T1000 (cell line): ENCODE measurements around the gene RPS6KB2.
"Not testable (repeated sequence)": the region's sequence is repeated elsewhere in the genome, so short reads cannot be mapped to it uniquely, and the experiment has no call there.

Experiments used
- DNase-seq: peaks from one replicate; lab custom pipeline; 2025; ENCODE audit warnings: mixed read lengths; lab: John Stamatoyannopoulos, UW

RPS6KB2 gene

DNA sequence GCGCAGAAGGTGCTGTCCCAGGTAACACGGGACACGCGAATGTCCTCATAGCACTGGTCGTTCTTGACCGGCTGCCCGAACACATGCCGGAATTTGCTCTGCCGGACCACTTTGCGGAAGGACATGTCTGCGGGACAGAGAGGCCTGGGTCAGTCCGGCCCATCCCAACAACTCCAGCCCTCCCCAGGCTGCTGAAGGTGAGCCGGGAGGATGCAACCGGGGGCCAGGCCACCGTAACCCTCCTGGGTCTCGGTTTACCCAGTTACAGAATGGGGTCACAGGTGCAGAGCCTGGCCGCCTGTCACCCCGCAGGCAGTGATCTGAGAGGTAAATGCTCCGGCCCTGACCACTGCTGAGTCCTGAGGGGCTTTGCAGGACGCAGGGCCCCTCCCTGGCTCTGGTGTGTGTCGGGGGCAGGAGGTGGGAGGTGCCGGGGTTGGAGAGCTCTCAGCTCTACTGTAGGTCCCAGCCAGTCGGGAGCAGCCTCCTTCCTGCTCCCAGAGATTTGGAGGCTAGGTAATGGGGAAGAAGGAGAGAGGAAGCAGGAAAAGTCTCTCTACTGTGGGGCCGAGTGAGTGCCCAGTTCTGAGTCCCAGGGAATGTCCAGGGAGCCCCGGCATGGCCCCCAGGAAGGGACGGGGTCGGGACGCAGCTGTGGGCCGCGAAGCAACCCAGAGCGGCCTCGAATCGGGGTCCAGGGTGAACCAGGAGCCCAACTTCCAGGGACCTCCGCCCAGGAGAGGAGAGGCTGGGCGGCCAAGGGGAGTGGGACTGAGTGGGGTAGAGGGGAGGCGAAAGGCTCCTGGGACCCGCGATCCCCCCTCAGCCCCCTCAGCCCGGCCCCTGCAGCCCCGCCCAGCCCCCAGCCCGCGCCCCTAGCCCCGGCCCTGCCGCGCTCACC is 14.5 kb downstream of the RPS6KB2 start:
- no peak for DNase-seq

DNA sequence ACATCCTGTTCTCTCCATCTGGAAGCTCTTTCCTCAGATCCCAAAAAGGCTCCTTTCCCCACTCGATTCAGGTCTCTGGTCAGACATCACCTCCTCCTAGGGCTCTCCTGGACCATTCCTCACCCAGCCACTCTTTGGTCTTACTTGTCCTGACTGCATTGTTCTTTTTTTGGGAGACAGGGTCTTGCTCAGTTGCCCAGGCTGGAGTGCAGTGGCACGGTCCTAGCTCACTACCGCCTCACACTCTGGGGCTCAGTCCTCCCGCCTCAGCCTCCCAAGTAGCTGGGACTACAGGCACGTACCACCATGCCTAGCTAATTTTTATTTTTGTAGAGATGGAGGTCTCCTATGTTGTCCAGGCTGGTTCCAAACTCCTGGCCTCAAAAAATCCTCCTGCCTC is 17.2 kb downstream of the RPS6KB2 start:
- no peak for DNase-seq

DNA sequence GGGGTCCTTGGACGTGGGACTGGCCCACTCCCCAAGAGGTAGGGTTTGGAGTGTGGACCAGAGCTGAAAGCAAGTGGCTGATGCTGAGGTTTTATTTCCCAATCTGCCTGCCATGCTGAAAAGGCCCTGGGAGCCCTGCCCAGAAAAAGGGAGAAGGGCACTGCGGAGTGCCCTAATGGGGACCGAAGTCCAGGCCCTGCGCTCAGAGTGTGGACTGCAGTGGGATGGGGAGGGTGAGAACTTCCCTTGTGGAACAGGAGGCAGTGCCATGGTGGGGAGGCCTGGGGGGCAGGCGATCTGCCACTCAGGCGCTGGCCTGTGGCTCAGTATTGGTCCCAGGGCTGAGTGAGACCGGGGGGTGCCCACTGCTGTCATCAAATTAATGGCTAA is 19.9 kb downstream of the RPS6KB2 start:
- no peak for DNase-seq

DNA sequence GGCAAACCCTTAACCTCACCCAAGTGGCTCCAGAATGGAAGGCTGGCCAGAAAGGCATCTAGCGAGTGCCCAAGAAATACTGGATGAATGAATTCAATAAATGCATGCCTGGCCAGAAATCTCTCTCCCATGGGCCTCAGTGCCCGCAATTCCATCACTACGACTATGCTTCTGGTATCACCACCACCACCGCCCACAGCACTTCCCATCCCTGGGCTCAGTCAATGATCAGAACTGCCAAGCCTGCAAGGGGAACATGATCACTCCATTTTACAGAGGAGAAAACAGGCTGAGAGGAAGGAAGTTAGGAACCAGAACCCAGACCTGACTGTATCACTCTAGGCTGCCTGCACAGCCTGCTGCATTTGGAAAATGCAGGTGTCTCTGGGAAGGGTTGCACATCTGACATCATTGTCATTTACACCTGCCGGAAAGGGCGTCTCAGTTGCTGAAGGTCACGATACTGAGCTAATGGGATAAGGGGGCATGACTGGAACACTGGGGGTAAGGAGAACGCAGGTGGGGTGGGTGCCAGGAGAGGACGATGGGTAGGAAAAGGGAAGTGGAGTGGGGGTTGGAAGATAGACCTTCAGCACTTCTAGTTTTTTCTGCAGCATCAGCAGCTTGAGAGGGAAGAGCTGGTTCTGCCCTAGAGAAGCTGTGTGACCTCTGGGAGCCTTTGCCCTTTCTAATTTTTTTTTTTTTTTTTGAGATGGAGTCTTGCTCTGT is 21.0 kb downstream of the RPS6KB2 start:
- no peak for DNase-seq

DNA sequence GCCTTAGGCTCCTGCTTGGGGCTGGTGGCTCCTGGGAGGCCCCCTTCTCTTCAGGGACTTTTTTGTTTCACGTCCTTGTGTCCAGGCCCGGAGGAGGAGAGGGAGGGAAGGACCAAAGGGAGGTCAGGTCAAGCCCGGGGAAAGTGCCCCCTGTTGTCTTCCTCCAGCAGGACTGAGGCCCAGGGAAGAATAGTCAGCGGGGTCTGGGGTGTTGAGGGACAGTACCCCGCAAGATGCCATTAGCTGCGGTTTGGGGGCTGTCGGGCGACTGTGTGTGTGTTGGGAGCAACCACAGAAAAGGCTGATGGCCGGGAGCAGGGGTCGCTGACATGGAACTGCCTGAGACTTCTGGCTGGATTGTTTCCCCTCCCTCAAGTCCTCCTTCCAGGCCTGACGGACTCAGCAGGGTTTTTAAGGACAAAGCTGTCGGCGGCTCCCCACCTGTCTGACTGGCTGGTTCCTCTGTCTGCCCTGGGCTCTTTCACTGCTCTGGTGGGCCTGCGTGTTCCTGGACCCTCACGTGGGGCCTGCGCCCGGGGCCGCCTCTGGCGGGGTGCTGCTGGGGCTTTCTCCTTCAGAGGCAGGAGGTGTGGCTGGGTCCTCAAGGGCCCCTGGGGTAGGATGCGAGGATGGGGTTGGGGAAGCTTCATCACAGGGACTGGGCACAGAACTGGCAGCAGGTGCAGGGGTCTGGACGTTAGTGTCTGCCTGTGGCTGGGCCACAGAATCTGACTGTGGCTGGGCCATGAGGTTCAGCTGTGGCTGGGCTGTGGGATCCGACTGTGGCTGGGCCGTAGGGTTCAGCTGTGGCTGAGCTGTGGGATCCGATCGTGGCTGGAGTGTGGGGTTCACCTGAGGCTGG is 22.7 kb downstream of the RPS6KB2 start:
- DNase-seq, result no peak

DNA sequence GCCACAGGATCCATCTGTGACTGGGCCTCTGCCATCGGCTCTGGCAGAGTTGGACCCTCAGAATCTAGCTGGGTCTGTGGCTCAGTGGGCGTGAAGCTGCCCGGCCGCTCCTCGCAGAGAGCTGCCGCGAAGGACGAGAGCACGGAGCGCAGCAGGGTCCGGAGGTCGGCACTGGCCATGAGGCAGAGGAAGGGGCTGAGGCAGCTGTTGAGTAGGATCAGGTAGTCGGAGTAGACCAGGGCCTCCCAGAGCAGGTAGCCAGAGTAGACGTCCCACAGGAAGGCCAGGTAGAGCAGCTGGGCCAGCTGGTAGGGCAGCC is 23.3 kb downstream of the RPS6KB2 start:
- DNase-seq, result no peak

DNA sequence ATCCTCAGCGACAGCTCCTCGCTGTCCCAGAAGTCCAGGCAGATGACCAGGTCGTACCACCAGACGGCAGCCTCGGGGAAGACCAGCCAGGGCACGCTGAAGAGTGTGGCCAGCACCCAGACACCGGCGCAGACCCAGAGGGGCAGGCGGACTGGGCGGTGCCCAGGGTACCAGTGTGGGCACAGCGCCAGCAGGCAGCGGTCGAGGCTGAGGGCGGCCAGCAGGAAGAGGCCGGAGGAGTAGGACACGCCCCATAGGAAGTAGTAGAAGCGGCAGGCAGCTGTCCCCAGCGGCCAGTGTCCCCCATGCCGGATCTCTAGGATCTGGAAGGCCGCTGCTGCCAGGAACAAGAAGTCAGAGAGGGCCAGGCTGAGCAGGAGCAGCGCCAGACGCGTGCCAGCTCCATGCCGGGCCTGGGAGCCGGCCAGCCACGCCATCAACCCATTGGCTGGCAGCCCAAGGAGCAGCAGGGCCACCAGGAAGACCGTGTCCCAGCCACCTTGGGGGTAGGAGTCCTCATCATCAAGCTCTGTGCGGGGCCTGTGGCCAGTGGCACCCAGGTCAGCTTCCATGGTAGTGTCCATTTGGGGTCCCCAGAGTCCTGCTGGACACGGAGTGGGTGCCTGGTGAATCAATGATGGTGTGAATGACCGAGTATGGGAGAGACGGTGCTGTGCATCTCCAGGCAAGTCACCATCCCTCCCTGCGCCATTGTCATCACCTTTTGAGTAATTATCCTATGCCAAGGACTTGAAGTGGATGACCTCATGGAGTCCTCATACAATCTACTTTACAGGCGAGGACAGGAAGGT is 24.1 kb downstream of the RPS6KB2 start, which contains the start of gene GPR152:
TSS of gene GPR152 (minus strand) at position 589 of the 812 bp plus-strand sequence. CDS start at position 584, 5 bp downstream.
- no peak for DNase-seq

DNA sequence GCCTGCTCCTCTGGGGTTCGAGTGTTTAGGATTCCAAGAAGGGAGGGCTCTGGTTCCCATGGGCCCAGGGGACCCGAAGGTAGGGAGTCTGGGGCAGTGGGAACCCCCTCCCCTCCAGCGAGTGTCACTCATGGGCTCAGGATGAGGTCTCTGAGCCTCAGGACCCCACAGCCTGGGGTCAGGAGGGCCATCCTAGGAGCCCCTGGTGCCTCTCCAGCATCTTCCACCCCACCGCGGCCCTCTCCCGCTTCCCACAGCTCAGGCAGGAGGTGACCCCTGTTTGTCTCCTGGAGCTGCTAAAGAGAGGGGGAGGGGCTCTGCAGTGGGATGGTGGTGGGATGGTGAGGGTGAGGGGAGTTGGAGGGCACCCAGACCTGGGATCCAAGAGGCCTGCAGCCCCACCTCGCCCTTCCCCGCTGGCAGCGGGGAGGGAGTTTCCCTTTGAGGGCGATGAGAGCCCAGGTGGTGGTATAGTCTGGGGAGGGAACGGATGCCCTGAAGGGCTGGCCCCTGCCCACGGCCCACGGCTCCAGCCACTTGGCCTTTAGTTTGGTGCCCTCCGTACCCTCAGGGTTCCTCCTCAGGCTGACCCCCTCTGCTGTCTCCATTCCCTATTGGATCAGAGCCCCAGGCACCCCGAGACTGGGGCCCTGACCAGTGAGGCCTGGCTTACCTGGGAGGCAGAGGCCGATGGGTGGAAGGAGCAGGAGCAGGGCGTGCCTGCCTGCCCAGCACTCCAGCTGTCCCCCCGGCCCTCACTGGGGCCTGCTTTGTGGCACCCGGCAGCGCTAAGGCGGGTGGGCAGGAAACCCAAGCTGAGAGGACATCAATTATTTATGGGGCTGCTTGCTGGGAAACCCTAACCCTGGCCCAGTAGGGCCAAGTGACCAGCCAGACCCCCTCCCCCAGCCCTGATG is 25.8 kb downstream of the RPS6KB2 start:
- no peak for DNase-seq

DNA sequence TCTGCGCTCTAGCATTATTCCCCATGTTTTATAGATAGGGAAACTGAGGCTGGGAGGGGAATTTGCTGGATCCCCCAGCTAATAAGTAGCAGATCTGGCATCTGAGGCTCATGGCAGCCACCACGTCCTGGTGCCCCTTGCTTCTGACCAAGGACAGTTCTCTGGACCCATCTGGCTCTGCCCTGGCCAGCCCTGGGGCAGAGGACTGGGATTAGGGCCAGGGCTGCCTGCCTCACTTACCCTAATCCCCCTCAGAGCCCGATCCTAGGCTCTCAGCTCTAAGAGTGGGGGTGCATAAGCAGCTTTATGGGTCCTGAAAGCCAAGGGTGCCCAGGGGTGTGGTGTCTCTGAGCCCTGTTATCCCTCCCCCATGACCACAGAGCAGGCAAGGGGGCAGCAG is 26.8 kb downstream of the RPS6KB2 start, which contains the start of gene CABP4:
TSS of gene CABP4 (plus strand) at position 301 of the 400 bp plus-strand sequence. CDS start at position 371, 70 bp downstream.
- DNase-seq, result no peak

DNA sequence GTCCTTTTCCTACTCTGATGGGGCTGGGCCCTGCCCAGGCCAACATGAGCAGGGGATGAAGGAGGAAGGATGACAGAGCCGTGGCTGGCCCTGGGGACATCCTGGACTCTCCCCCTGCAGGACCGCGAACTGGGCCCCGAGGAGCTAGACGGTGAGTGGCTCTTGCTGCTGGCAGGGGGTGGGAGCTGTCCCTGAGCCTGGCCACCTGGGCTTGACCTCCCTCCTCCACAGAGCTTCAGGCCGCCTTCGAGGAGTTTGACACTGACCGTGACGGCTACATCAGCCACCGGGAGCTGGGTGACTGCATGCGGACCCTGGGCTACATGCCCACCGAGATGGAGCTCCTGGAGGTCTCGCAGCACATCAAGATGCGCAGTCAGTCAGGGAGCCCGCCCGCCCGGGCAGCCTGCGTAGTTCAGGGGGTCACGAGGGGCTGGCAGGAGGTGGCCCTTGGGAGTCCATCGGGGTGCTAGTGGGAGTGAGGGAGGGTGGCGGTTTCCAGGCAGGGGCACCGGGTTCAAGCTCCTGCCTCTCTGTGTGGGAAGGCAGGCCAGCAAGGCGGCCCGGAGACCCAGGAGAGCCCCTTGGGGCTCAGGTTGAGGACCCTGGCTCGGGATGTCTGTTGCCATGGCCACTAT is 27.9 kb downstream of the RPS6KB2 start:
- no peak for DNase-seq

DNA sequence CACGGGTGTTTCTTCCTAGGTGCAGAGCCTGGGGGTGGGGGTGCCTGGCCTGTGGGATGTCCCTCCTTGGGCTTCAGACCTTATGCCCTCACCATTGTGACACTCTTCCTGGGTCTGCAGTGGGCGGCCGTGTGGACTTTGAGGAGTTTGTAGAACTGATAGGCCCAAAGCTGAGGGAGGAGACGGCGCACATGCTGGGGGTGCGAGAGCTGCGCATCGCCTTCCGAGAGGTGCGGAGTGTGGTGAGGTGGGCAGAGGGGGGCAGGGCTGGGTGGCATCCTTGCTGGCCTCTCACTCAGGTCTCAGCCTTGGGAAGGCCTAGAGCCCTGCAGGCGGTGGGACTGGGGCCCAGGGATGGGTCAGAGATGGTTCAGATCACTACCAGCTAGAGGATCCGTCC is 29.2 kb downstream of the RPS6KB2 start:
- no peak for DNase-seq

DNA sequence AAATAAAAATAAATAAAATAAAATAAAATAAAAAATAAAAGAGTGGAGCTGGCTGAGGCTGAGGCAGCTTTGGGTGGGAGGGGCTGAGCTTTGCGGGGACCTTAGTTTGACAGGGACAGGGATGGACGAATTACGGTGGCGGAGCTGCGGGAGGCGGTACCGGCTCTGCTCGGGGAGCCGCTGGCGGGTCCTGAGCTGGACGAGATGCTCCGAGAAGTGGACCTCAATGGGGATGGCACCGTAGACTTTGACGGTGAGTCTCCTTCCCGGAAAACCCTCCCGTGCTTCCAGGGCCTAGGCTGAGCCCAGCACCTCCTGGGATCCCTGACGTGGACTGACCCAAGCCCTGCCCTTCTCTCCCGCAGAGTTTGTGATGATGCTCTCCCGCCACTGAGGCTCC is 30.0 kb downstream of the RPS6KB2 start:
- DNase-seq, result no peak

DNA sequence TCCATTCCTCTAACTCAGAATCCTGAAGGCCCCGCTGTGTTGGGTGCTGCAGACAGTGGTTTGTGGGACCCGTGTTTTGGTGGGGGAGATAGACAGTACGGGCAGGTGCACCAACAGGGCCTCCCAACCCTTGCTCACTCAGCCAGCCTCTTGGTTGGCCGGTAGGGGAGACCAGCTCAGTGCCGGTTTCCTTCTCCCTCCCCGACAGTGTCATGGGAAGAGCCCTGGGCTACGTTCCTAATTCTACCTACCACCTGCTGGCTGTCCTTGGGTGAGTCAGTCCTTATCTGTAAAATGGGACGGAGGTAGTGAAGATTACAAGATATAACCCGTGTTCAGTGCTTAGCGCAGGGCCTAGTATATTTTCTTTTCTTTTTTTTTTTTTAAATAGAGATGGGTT is 34.9 kb downstream of the RPS6KB2 start:
- DNase-seq, result no peak

DNA sequence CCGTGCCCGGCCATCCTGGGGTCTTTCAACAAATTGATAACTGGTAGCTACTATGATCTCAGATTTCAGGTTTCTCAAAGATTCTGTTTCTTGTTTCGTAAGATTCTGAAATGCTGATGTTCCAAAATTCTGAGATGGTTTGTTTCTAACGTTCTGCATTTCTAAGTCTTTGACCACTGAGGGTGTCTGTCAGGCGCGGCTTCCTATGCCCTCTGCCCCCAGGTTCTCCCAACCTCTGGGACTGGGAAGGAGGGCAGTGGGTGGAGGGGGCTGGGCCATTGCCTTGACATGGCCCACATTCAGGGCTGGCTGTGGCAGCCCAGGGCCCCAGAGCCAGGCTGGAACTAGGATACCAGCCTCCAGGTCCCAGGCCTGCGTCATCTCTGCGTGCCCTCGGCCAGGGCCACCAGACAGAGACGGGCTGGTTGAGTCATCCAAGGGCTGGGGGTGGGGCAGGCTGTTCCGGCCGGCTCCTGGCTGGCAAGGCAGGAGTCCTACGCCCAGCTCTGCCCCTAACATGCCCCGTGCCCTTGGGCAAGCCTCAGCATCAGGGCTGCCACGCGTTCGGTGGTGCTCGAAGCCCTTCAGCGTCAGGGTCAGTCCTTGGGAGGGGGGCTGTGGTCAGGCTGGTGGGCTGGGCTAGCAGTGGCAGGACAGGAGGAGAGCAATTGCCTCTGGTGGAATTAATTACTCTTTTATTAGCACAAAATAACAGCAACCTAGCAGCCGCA is 35.6 kb downstream of the RPS6KB2 start:
- peak; percentile 72 for DNase-seq

DNA sequence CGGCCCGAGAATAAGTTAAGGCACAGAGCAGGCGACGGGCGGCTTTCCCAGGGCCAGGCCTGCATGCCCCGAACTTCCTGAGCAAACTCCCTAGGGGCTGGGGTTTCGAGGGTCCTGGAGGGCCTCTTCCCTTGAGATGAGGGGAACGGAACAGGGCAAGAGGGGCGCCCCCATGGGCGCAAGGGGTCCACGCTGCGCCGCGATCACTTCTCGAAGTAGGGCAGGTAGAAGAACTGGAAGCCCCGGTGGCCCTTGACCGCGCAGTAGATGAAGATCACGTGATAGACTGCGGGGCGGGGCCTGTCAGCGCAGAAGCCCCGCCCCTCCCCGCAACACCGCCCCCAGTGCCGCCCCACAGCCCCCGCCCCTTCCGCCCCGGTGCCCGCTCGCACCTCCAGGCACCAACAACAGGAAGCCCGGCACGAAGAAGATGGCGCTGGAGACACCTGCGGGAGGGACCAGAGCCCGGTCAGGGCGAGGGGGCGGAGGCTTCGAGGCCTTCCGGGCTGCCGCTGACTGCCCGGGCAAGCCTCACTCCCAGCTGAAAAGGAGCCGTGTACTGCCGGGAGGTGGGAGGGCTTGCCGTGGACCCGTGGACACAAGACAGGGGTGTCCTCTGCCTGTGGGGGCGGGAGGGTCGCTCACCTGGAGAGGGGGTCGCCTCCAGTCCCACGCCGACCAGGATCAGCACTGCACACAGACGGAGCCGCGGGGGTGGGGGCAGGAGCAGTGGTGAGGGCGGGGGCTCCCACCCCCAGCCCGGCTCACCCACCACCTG is 36.3 kb downstream of the RPS6KB2 start:
- DNase-seq, result peak; percentile 84

DNA sequence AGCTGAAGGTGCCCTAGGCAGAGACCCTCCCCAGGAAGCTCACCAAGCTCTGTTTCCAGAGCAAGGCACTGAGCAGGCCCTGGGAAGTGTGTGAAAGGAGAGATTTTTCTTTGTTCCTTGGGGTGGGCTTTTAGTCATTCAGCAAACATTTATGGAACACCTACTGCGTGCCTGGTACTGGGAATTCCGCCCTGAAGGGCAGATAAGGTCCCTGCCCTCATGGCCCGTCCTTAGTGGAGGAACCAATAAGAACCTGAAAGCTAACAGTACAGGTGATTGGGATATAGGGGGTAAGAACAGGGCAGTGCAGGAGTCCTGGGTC is 36.9 kb downstream of the RPS6KB2 start:
- no peak for DNase-seq

DNA sequence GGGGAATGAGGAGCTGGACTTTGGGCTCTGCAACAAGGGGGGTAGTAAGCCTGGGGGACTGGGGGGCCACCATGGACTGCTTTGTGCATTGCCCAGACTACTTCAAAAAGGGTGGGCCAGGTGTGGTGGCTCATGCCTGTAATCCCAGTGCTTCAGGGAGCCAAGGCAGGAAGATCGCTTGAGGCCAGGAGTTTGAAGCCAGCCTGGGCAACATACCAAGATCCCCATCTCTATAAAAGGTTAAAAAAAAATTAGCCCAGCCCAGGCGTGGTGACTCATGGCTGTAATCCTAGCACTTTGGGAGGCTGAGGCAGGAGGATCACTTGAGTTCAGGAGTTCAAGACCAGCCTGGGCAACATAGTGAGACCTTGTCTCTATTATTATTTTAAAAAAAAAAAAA is 37.2 kb downstream of the RPS6KB2 start:
- not testable (repeated sequence) for DNase-seq

DNA sequence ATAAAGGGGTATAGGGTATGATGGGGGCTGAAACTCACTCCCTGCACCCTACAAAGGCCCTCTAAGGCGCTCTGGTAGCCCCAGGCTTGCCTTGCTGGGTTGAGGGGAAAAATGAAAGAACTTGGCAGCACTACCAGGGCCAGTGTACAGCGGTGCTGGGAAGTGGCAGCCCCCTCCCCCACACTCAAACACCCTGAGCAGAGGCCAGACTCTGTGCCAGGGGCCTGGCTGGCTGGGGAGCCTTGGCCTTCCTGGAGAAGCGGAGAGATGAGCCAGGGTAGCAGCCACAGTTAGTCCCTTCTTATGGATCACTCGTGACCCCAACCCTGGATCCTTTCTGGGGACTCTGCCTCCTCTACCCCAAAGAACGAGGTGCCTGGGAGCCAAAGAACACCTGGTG is 38.1 kb downstream of the RPS6KB2 start:
- DNase-seq, result no peak
